Keratinocyte (primary cell): ENCODE results near the gene GRAP. TPM values are rescaled to one million over a fixed set of nuclear protein-coding genes. Genes with fewer than 3 reads are reported as not detected.
A peak's percentile ranks its signal among the peaks of the same experiment; 100 is the strongest.

Experiments
- DNase-seq: peaks from one replicate; pipeline ENCODE4 v3.0.0-alpha.2; 2011; ENCODE audit warnings: low read depth, missing footprints, low spot score
- FAIRE-seq: peaks from 2 replicates; lab custom pipeline; 2011; peaks lifted over from hg19 to GRCh38; lab: Jason Lieb, UNC
- H2AFZ ChIP-seq: 2 replicates; pipeline ENCODE4 v1.6.0; 2012; ENCODE audit warnings: low read length, control low read depth, inconsistent platforms; ENCODE audit not compliant: control insufficient read depth
- H3K27ac ChIP-seq: 2 replicates; pipeline ENCODE4 v1.5.1; 2011; ENCODE audit warnings: low read length; ENCODE audit not compliant: control insufficient read depth, insufficient read depth
- H3K27me3 ChIP-seq: 3 replicates; pipeline ENCODE4 v1.6.0; 2011; ENCODE audit warnings: low read length; ENCODE audit not compliant: control insufficient read depth, insufficient read depth; ENCODE audit errors: extremely low read depth
- H3K36me3 ChIP-seq, 2 experiments: 2 replicates in 1 of 2; 3 replicates in 1 of 2; pipeline ENCODE4 v1.5.1; 2011; ENCODE audit warnings: low read length in 2 of 2, mild to moderate bottlenecking in 1 of 2; ENCODE audit not compliant: control insufficient read depth in 2 of 2, insufficient read depth in 2 of 2; ENCODE audit errors: extremely low read depth in 1 of 2
- H3K4me1 ChIP-seq: 3 replicates; pipeline ENCODE4 v1.5.1; 2011; ENCODE audit warnings: low read length; ENCODE audit not compliant: control insufficient read depth, insufficient read depth; ENCODE audit errors: extremely low read depth
- H3K4me2 ChIP-seq: 3 replicates; pipeline ENCODE4 v1.6.0; 2011; ENCODE audit warnings: low read depth, low read length; ENCODE audit not compliant: control insufficient read depth, insufficient read depth; ENCODE audit errors: extremely low read depth
- H3K4me3 ChIP-seq, 3 experiments: fragments of 200-600 bp in 1 of 3; sonication (generic) in 1 of 3; 2 replicates in 2 of 3; 3 replicates in 1 of 3; pipeline ENCODE4 v1.5.1; 2011 to 2016; ENCODE audit warnings: low read length in 3 of 3, mild to moderate bottlenecking in 3 of 3, control low read depth in 2 of 3, inconsistent platforms in 1 of 3, low read depth in 1 of 3, mixed read lengths in 1 of 3, mixed run types in 1 of 3, moderate library complexity in 1 of 3; ENCODE audit not compliant: control insufficient read depth in 2 of 3, insufficient read depth in 2 of 3; ENCODE audit errors: extremely low read depth in 1 of 3
- H3K79me2 ChIP-seq: 2 replicates; pipeline ENCODE4 v1.6.0; 2012; ENCODE audit warnings: low read length; ENCODE audit not compliant: control insufficient read depth, insufficient read depth
- H3K9ac ChIP-seq: 3 replicates; pipeline ENCODE4 v1.6.0; 2011; ENCODE audit warnings: low read length; ENCODE audit not compliant: control insufficient read depth, insufficient read depth; ENCODE audit errors: extremely low read depth
- H3K9me1 ChIP-seq: 3 replicates; pipeline ENCODE4 v1.6.0; 2011; ENCODE audit warnings: low read length; ENCODE audit not compliant: control insufficient read depth, insufficient read depth; ENCODE audit errors: extremely low read depth
- H3K9me3 ChIP-seq: 2 replicates; pipeline ENCODE4 v1.5.1; 2012; ENCODE audit warnings: low read depth, low read length; ENCODE audit not compliant: control insufficient read depth
- H4K20me1 ChIP-seq: 3 replicates; pipeline ENCODE4 v1.6.0; 2011; ENCODE audit warnings: low read length; ENCODE audit not compliant: control insufficient read depth, insufficient read depth; ENCODE audit errors: extremely low read depth
- CTCF ChIP-seq, 3 experiments: IDR thresholded peaks in 1 of 3; conservative IDR thresholded peaks in 1 of 3; optimal IDR thresholded peaks in 1 of 3; 2 replicates in 2 of 3; 3 replicates in 1 of 3; pipeline versions ENCODE3 to v1.5.1; 2011; ENCODE audit warnings: low read length in 3 of 3, mild to moderate bottlenecking in 3 of 3, moderate library complexity in 2 of 3, control low read depth in 1 of 3, inconsistent platforms in 1 of 3; ENCODE audit not compliant: insufficient read depth in 2 of 3; ENCODE audit errors: extremely low read depth in 1 of 3
- EZH2 ChIP-seq: IDR thresholded peaks from one replicate; pipeline ENCODE4 v1.6.1; 2012; ENCODE audit warnings: inconsistent platforms, mild to moderate bottlenecking, low read length, moderate library complexity
- dilution Hi-C: fragments of 300-500 bp; cut with MboI; formaldehyde crosslinking; loops from one replicate; pipeline ENCODE4 v1.7.0; 2020; ENCODE audit warnings: low sequenced_read_pairs; ENCODE audit not compliant: extremely low pct_ligation_motif_present
- polyA plus RNA-seq, 5 experiments: library from polyadenylated mRNA; depleted of rRNA in 3 of 5; stranded (reverse) in 3 of 5; stranded (forward) in 1 of 5; unstranded in 1 of 5; fragments of >200 nt; gene quantifications; 1 replicate in 1 of 5; 2 replicates in 3 of 5; 3 replicates in 1 of 5; pipeline versions ENCODE4 v1.2.1 to v1.2.3, GENCODE V29; 2011 to 2012; ENCODE audit warnings: missing spikeins in 2 of 5, low read depth in 1 of 5, low replicate concordance in 1 of 5

Gene GRAP
- polyA plus RNA-seq, 1 donor (not counting 4 experiments of a cell fraction or from before 2014, with no cell fraction given) = 0.03 TPM

GRCh38 chr17:18990331-18990730 lies 56.4 kb downstream of the GRAP start:
- peaks cover 33 to 44% of the 10 kb centered on the region in 2 experiments for H3K36me3 ChIP-seq
- peak overlapping the region; percentile 27 for H3K27ac ChIP-seq
- H4K20me1 ChIP-seq = peaks cover 53% of the 10 kb centered on the region
- H3K27me3 ChIP-seq = no peaks in the 10 kb centered on the region
- peaks cover 54% of the 10 kb centered on the region for H3K4me1 ChIP-seq
- H3K4me3 ChIP-seq = no peak overlapping the region
- peaks cover 4% of the 10 kb centered on the region for H3K9me1 ChIP-seq
- no peak for DNase-seq
- H3K9me3 ChIP-seq = no peaks in the 10 kb centered on the region
- TF ChIP-seq CTCF (optimal IDR thresholded peaks at IDR 0.05 in 1 of 3, IDR thresholded peaks at IDR 0.05 in 1 of 3, conservative IDR thresholded peaks at IDR 0.05 in 1 of 3; ENCODE audit: extremely low read depth in 1 of 3, insufficient read depth in 2 of 3, low read length in 3 of 3) = peak in 2 of 3 experiments; percentile 13 to 34
- no peak for TF ChIP-seq EZH2
- dilution Hi-C loops = no loop called here
- H2AFZ ChIP-seq = no peak overlapping the region
- no peak overlapping the region for H3K4me2 ChIP-seq
- no peak overlapping the region for H3K9ac ChIP-seq
- FAIRE-seq = no peak
- H3K79me2 ChIP-seq = peaks cover 76% of the 10 kb centered on the region

GRCh38 chr17:18988546-18989173 lies 58.1 kb downstream of the GRAP start:
- Histone ChIP-seq H3K27me3 (no peaks in the 10 kb centered on the region), H3K79me2 (peaks cover 61% of the 10 kb centered on the region), H2AFZ (no peak overlapping the region), H3K27ac (no peak overlapping the region), H3K4me1 (peaks cover 41% of the 10 kb centered on the region), H3K36me3 (peaks cover 43 to 60% of the 10 kb centered on the region in 2 experiments), H4K20me1 (peaks cover 39% of the 10 kb centered on the region), H3K9me1 (peaks cover 4% of the 10 kb centered on the region), H3K9me3 (no peaks in the 10 kb centered on the region), H3K4me2 (no peak overlapping the region), H3K9ac (no peak overlapping the region), H3K4me3 (no peak overlapping the region)
- DNase-seq = no peak
- no peak for FAIRE-seq
- TF ChIP-seq CTCF (optimal IDR thresholded peaks at IDR 0.05 in 1 of 3, IDR thresholded peaks at IDR 0.05 in 1 of 3, conservative IDR thresholded peaks at IDR 0.05 in 1 of 3; ENCODE audit: extremely low read depth in 1 of 3, insufficient read depth in 2 of 3, low read length in 3 of 3) = no peak
- TF ChIP-seq EZH2 = no peak
- dilution Hi-C loops = no loop called here
